IMR-90 (cell line): Measurements from ENCODE around the gene STK32A. TPM values are rescaled to one million over a fixed set of nuclear protein-coding genes. Genes with fewer than 3 reads are reported as not detected.

Source experiments
- ATAC-seq: fragments of 200-7000 bp; cut with Tn5 transposase; 2 replicates; pipeline ENCODE4 v1.9.1; 2020; ENCODE audit warnings: low read depth, mild to moderate bottlenecking, moderate library complexity
- BruUV-seq: library from RNA; stranded (reverse); fragments of 400-500 nt; replicated peaks from 2 replicates; lab custom pipeline; 2021; lab: Mats Ljungman, UMichigan
- CTCF ChIA-PET: fragments of 300-600 bp; formaldehyde crosslinking; extraction: SDS; loops from one replicate; lab custom pipeline; 2021; ENCODE audit warnings: antibody characterized with exemption; lab: Yijun Ruan, JAX
- POLR2A ChIA-PET: fragments of 300-600 bp; sonication (Branson Sonifier 250); formaldehyde crosslinking; loops from one replicate; lab custom pipeline; 2022; ENCODE audit warnings: antibody characterized with exemption; ENCODE audit not compliant: unreplicated experiment; lab: Charles Lee
- DNase-seq: peaks from one replicate; pipeline ENCODE4 v3.0.0; 2013
- H2AFZ ChIP-seq: replicated peaks from 2 replicates; pipeline ENCODE3; 2013; ENCODE audit warnings: low read length, mild to moderate bottlenecking; ENCODE audit not compliant: poor library complexity
- H2AK5ac ChIP-seq: 2 replicates; pipeline ENCODE4 v1.6.1; 2013; ENCODE audit warnings: low read depth, low read length, inconsistent platforms
- H2AK9ac ChIP-seq: replicated peaks from 2 replicates; pipeline ENCODE3; 2013; ENCODE audit warnings: mild to moderate bottlenecking, low read depth, low read length, moderate library complexity; ENCODE audit not compliant: poor library complexity
- H2BK120ac ChIP-seq: 2 replicates; pipeline ENCODE4 v1.6.1; 2013; ENCODE audit warnings: low read depth, low read length, inconsistent platforms
- H2BK15ac ChIP-seq: 3 replicates; pipeline ENCODE4 v1.6.1; 2013; ENCODE audit warnings: low read depth, low read length, inconsistent platforms
- H2BK20ac ChIP-seq: 2 replicates; pipeline ENCODE4 v1.6.1; 2013; ENCODE audit warnings: low read depth, mild to moderate bottlenecking, inconsistent platforms, low read length, moderate library complexity
- H2BK5ac ChIP-seq: 2 replicates; pipeline ENCODE4 v1.6.1; 2013; ENCODE audit warnings: mild to moderate bottlenecking, low read depth, low read length, inconsistent platforms; ENCODE audit not compliant: poor library complexity, severe bottlenecking
- H3K14ac ChIP-seq: replicated peaks from 2 replicates; pipeline ENCODE4 v1.6.1; 2013; ENCODE audit warnings: low read depth, low read length, inconsistent platforms
- H3K18ac ChIP-seq: 2 replicates; pipeline ENCODE4 v1.6.1; 2013; ENCODE audit warnings: low read depth, low read length, control low read depth
- H3K23ac ChIP-seq: 2 replicates; pipeline ENCODE4 v1.6.1; 2013; ENCODE audit warnings: low read depth, low read length, inconsistent platforms
- H3K27ac ChIP-seq: 2 replicates; pipeline ENCODE4 v1.5.1; 2013; ENCODE audit warnings: mild to moderate bottlenecking, control low read depth, low read length; ENCODE audit not compliant: insufficient read depth
- H3K27me3 ChIP-seq: 2 replicates; pipeline ENCODE4 v1.6.1; 2013; ENCODE audit warnings: low read length; ENCODE audit not compliant: control insufficient read depth, insufficient read depth
- H3K36me3 ChIP-seq: 2 replicates; pipeline ENCODE4 v1.6.1; 2013; ENCODE audit warnings: low read length, mixed read lengths; ENCODE audit not compliant: control insufficient read depth, insufficient read depth
- H3K4ac ChIP-seq: 2 replicates; pipeline ENCODE4 v1.6.1; 2013; ENCODE audit warnings: low read depth, low read length, inconsistent platforms
- H3K4me1 ChIP-seq: 2 replicates; pipeline ENCODE4 v1.6.1; 2013; ENCODE audit warnings: low read length, mixed read lengths; ENCODE audit not compliant: control insufficient read depth, insufficient read depth
- H3K4me2 ChIP-seq: 2 replicates; pipeline ENCODE4 v1.6.1; 2013; ENCODE audit warnings: low read depth, mild to moderate bottlenecking, control low read depth, low read length, moderate library complexity
- H3K4me3 ChIP-seq: 2 replicates; pipeline ENCODE4 v1.5.1; 2013; ENCODE audit warnings: low read depth, mild to moderate bottlenecking, control low read depth, low read length, moderate library complexity; ENCODE audit not compliant: insufficient read depth
- H3K56ac ChIP-seq: 2 replicates; pipeline ENCODE4 v1.6.1; 2013; ENCODE audit warnings: low read length, inconsistent platforms; ENCODE audit not compliant: insufficient read depth; ENCODE audit errors: extremely low read depth
- H3K79me1 ChIP-seq, 2 experiments: 2 replicates each; pipeline ENCODE4 v1.6.1; 2013; ENCODE audit warnings: low read length in 2 of 2, inconsistent platforms in 1 of 2, low read depth in 1 of 2
- H3K9ac ChIP-seq: 2 replicates; pipeline ENCODE4 v1.6.1; 2013; ENCODE audit warnings: low read depth, low read length, control low read depth
- H3K9me1 ChIP-seq: 2 replicates; pipeline ENCODE4 v1.6.1; 2013; ENCODE audit warnings: low read length, inconsistent platforms; ENCODE audit not compliant: insufficient read depth
- H3K9me3 ChIP-seq: 2 replicates; pipeline ENCODE4 v1.6.1; 2013; ENCODE audit warnings: low read length; ENCODE audit not compliant: control insufficient read depth, insufficient read depth
- H4K20me1 ChIP-seq: 2 replicates; pipeline ENCODE4 v1.6.1; 2013; ENCODE audit warnings: low read length, inconsistent platforms; ENCODE audit not compliant: insufficient read depth
- H4K5ac ChIP-seq: 2 replicates; pipeline ENCODE4 v1.6.1; 2013; ENCODE audit warnings: mild to moderate bottlenecking, low read depth, low read length, control low read depth
- H4K8ac ChIP-seq, 2 experiments: 2 replicates each; pipeline ENCODE4 v1.6.1; 2013; ENCODE audit warnings: low read depth in 2 of 2, low read length in 2 of 2, control low read depth in 1 of 2, inconsistent platforms in 1 of 2
- H4K91ac ChIP-seq: 2 replicates; pipeline ENCODE4 v1.6.1; 2013; ENCODE audit warnings: low read depth, low read length, inconsistent platforms; ENCODE audit not compliant: insufficient read depth
- MAZ ChIP-seq: IDR thresholded peaks from 2 replicates; pipeline ENCODE4 v1.6.1; 2012; ENCODE audit warnings: low read depth, mild to moderate bottlenecking, low read length, improper control_type of control experiment, moderate library complexity, borderline replicate concordance
- POLR2A ChIP-seq: IDR thresholded peaks from 2 replicates; pipeline ENCODE4 v1.6.1; 2012; ENCODE audit warnings: mild to moderate bottlenecking, low read depth, low read length
- RAD21 ChIP-seq: IDR thresholded peaks from 2 replicates; pipeline ENCODE4 v1.6.1; 2012; ENCODE audit warnings: low read length, improper control_type of control experiment
- RCOR1 ChIP-seq: IDR thresholded peaks from 2 replicates; pipeline ENCODE4 v1.6.1; 2012; ENCODE audit warnings: mild to moderate bottlenecking, low read length, improper control_type of control experiment; ENCODE audit not compliant: insufficient replicate concordance
- SMC3 ChIP-seq: fragments of 150-350 bp; IDR thresholded peaks from 2 replicates; pipeline ENCODE4 v1.6.1; 2016; ENCODE audit warnings: low read depth, mild to moderate bottlenecking, antibody characterized with exemption, low read length, moderate library complexity
- WGBS, 2 experiments: methylation state at CpG; one replicate each; pipeline versions ENCODE4 v1.1.5 to v1.1.7; 2013; ENCODE audit warnings: missing lambda C conversion rate in 2 of 2; ENCODE audit not compliant: insufficient read length in 1 of 2; ENCODE audit errors: extremely low coverage in 2 of 2; 5-methylcytosine and 5-hydroxymethylcytosine counted together
- dilution Hi-C: fragments of 300-500 bp; cut with HindIII; formaldehyde crosslinking; loops from one replicate; pipeline ENCODE4 v1.14.3; 2018; ENCODE audit warnings: low sequenced_read_pairs; ENCODE audit not compliant: unreplicated experiment
- in situ Hi-C: fragments of 300-500 bp; cut with MboI; formaldehyde crosslinking; loops from 3 replicates; pipeline ENCODE4 v1.14.3; 2019; ENCODE audit warnings: low sequenced_read_pairs, inconsistent platforms, mixed read lengths
- intact Hi-C: fragments of 100-400 bp; cut with micrococcal nuclease; formaldehyde crosslinking; loops from 2 replicates; pipeline ENCODE4 v1.10.0; 2022
- polyA plus RNA-seq, 3 experiments: library from polyadenylated mRNA; depleted of rRNA; stranded (reverse); fragments of >200 nt; gene quantifications; 2 replicates each; pipeline ENCODE4 v1.2.3, GENCODE V29; 2012; ENCODE audit warnings: low replicate concordance in 1 of 3
- total RNA-seq: library from RNA; depleted of rRNA; stranded (reverse); fragments of >200 nt; gene quantifications from 2 replicates; pipeline ENCODE4 v1.2.3, GENCODE V29; 2012

STK32A gene
- total and polyA plus RNA-seq, 2 of the 4 experiments (the other 2 are of a cell fraction) = 0.12 to 0.18 TPM

- POLR2A ChIA-PET = no interaction called here
Measured at GRCh38 chr5:147303976-147304375, 69.2 kb downstream of the STK32A start.

More at GRCh38 chr5:147303976-147304375, 69.2 kb downstream of the STK32A start:
- no TSS peak for BruUV-seq
- H4K8ac ChIP-seq = no peak overlapping the region
- H3K4me3 ChIP-seq = no peak overlapping the region
- dilution Hi-C loops (no loop called here), in situ Hi-C loops (no loop called here), intact Hi-C loops (no loop called here)
- H3K14ac ChIP-seq = no peak overlapping the region
- H3K4me1 ChIP-seq = no peaks in the 10 kb centered on the region; the same call in 1 of the 2 replicates
- no peak overlapping the region for H3K4ac ChIP-seq
- H2AK9ac ChIP-seq = no peak overlapping the region
- H3K27ac ChIP-seq = no peak overlapping the region
- no peak overlapping the region for H4K91ac ChIP-seq
- no peak overlapping the region for H2BK15ac ChIP-seq
- H3K9me1 ChIP-seq = no peaks in the 10 kb centered on the region
- no peak overlapping the region for H4K5ac ChIP-seq
- no peaks in the 10 kb centered on the region for H3K9me3 ChIP-seq
- no CpG with 5 or more reads among the region's 2 CpGs for WGBS, 2 experiments
- H3K79me1 ChIP-seq = no peaks in the 10 kb centered on the region
- H2AK5ac ChIP-seq = no peak overlapping the region
- H3K23ac ChIP-seq = no peak overlapping the region
- no peak overlapping the region for H3K56ac ChIP-seq
- no peak for TF ChIP-seq RCOR1
- TF ChIP-seq SMC3 = no peak
- no peak for TF ChIP-seq RAD21
- TF ChIP-seq POLR2A = no peak
- TF ChIP-seq MAZ = no peak
- peak overlapping the region; percentile 19 for H2BK5ac ChIP-seq
- H3K18ac ChIP-seq = no peak overlapping the region
- DNase-seq (peak; percentile 79), ATAC-seq (peak; percentile 81)
- H4K20me1 ChIP-seq = no peaks in the 10 kb centered on the region
- H3K9ac ChIP-seq = no peak overlapping the region
- H3K36me3 ChIP-seq = no peaks in the 10 kb centered on the region
- H2AFZ ChIP-seq = no peak overlapping the region
- no peaks in the 10 kb centered on the region; the same call in 1 of the 2 replicates for H3K27me3 ChIP-seq
- no peak overlapping the region; the same call in 1 of the 2 replicates for H3K4me2 ChIP-seq
- H2BK120ac ChIP-seq = no peak overlapping the region
- CTCF ChIA-PET = interaction anchor here (0.6 kb wide), 1 partner anchor 341 kb away, joined by 3 read pairs; no protein-coding TSS in a partner anchor
- no peak overlapping the region for H2BK20ac ChIP-seq
